Measurements from ENCODE around the gene AK8.

Gene AK8

DNA sequence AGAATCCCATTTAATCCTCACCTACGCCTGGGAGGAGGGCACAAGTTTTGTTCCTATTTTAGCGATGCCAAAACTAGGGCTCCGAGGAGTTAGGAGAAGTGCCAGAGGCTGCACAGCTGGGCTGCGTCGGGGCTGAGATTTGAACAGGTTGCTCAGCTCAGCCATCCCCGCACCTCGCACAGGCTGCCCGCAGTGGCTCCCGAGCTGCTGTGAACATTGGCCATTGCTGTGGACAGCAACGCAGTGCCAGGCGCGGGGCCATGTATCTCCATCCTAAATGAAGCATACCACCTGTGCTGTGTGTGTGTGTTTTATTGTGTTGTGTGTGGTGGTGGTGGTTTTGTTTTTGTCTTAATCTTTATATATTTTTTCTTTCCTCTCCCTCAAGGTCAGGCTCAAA, 52.0 kb downstream of the AK8 start:
- no peak for DNase-seq

GRCh38 chr9:132825430-132825829, 52.7 kb downstream of the AK8 start:
- no peak for DNase-seq

DNA sequence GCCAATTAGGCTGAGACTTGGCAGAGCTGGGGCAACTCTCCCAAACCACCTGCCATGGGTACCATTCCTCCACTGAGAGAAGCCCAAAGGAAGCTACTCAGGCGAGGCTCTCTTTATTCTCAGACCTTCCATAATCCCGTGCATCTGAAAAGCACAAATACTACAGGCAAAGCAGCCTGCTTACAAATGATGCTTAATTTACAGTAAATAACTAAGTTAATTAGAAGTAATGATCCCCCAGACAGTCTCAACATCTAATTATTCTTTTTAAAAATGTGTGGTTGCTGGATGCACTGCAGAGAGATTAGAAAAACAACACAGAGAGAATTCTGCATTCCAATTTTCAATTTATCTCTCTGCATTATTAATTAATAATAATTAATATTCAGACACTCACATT, 53.1 kb downstream of the AK8 start:
- no peak for DNase-seq

DNA sequence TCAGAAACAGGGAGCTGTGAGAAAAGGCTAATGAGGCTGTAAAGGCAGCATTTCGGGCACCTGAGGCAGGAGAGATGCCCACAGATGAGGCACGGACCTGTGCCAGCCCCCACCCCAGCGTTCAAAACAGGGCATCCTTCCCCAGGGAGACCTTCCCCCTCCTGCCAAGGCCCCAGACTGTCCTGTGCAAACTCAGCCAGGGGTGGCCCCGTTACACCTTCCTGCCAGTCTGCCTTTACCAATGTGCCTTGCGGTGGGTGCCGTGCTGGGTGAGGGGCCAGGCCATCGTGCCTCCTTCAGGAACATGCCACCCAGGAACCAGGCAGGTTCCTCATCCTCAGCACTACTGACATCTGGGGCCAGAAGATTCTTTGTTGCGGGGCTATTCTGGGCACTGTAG, 53.9 kb downstream of the AK8 start:
- no peak for DNase-seq

GRCh38 chr9:132823370-132824145, 54.5 kb downstream of the AK8 start:
- no peak for DNase-seq

DNA sequence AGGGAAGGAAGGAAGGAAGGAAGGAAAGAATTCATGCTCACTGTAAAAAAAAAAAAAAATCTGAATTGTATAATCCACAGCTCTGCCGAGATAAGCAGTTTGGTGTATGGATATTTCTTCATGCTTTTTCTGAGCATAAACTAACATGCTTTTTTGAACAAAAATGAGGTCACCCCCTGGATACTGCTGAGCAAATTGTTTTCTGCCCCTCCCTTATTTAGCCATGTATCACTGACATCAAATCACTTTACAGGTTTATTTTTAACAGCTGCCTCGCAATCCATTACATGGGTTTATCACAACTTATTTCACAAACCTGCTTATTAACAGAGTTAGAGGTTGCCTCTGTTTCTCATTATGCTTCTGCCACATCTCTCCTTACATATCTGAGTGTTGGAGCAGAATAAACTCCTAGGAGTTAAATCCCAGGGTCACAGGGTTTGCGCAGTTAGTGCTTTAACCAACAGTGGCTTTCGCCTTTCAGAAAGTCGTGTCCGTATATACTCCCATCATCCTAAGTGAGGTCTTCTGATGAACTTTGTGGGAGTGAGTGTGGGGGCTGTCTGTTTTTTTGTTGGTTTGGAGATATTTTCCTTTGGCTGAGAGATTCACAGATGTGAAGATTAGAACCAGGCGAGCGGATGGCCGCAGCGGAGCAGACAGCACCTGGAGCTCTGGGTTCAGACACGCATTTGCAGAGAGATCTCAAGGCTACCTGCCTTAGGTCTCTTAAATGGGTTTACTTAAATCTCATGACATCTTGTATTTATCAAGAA, 57.7 kb downstream of the AK8 start:
- DNase-seq = peak; percentile 12

GRCh38 chr9:132818588-132818987, 59.5 kb downstream of the AK8 start:
- no peak for DNase-seq

DNA sequence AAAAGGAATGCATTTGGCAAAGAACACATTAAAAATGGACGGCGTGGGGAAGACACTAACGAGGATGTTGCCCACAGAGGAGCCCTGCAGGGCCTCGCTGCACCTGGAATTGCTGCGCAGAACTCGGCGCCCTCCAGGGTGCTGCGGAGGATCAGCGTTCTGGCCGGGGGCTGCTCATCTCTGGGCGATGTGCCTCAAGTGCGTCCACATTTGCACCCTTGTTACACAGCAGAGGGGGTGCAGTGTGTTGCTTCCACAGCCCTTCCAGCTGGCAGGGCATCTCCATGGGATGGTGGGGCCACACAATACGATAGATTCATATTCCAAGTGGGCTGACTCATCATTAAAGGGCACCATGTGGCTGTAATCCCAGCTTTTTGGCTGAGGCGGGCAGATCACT, 63.1 kb downstream of the AK8 start:
- no peak for DNase-seq

DNA sequence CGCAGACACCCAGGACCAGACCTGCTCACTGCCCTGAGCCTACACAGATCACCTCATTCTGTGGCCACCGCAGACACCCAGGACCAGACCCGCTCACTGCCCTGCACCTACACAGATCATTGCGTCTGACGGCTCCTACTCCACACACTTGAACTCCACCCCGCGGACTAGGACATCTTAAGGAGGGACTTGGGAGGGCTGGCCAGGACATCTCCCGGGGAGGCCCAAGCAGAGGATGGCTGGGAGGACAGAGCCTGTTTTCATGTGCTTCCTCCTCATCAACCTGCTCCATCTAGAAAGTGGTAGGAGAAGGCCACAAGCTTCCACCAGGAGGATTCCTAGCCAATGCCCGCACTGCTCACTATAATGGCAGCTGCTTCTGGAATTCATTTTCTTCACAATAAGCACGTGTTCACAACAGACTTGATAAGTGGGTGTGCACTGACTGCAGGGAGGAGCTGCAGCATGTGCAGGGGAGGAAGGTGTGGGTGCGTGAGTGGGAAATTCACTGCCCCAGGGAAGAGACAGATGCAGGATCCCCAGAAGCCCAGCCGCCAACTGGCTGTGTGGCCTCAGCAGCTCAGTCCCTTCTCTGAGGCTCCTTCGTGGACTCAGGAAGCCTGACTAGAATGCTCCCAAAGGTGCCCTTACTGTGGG, 64.8 kb downstream of the AK8 start:
- DNase-seq = no peak

- DNase-seq = no peak
Observed at GRCh38 chr9:132811985-132812384, 66.1 kb downstream of the AK8 start.

- no peak for DNase-seq
Observed at GRCh38 chr9:132810314-132810713, 67.8 kb downstream of the AK8 start.

DNA sequence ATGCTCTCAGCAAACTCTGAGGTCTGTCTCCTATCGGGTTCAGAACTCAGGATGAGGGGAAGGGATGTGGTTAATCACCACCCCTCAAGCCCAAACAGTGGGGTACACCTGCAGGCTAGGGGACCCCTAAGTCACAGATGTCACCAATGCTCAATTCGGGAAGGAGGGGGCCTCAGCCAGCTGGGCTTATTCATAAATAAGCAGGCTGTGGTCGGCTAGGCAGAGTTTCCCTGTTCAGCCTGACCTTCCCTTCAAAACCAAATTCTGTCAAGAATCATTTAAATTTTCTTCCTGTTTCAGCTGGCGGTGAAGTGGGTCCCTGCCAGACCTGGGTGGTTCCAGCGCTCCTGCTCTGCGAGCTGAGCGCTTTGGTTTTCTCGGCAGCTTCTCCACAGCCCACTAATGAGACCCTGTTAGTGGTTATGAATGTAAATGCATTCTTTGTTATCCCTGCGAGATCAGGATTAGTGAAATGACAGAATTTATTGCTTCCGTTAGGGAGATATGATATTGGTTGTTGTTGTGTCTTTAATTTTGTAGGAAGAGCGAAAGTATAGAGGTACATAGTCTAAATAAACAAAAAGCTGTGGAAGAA, 68.3 kb downstream of the AK8 start:
- DNase-seq = no peak

DNA sequence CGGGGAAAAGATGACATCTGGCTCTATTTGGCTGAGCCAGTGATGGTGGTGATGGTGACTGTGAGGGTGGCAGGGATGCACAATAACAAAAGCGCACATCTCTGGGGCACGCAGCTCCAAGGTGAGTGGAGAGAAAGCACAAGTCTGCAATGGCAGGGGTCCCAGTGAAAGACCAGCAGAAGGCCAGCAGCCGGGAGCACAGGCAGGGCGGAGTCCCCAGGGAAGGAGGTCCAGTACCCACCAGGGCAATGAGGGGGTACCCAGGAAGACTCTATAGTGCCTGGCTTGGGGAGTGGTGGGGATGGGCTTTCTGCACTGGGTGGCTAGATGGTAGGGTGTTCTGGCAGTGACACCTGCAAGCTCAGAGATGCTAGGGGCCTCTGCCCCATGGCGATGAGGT, 69.4 kb downstream of the AK8 start:
- no peak for DNase-seq

DNA sequence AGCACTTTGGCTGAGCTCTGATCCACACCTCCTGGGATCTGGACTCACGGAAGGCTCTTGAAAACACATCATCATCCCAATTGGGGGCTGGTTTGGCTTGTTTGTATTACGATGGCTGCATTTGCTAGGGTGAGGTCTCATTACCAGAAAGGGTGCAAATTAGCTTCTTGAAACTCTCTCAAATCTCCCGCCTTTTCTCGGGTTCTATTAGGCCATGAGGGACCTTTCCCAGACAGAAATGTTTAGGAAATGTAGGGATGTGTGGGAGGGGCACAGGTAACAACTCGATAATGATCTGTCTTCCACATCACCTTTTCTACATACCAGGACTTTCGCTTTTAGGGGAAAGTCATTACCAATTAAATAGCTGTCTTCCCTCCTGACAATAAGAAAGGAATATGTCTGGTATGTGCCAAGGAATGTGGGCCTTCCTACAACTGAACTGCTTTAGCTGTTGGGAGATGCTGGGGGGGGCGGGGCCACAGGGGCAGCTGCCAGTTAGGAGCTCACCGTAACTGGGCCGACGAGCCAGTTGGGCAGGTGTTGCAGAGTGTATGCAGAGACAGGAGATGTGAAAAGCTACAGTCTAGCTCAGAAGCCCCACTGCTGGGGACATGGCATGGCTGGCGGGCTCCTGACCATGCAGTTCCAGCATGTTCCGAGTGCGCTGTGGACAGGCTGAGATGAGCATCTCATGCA, 71.2 kb downstream of the AK8 start:
- no peak for DNase-seq

- peak; percentile 15 for DNase-seq
Observed at GRCh38 chr9:132806306-132806705, 71.8 kb downstream of the AK8 start.

GRCh38 chr9:132804576-132805295, 73.3 kb downstream of the AK8 start:
- peak; percentile 26 for DNase-seq

DNA sequence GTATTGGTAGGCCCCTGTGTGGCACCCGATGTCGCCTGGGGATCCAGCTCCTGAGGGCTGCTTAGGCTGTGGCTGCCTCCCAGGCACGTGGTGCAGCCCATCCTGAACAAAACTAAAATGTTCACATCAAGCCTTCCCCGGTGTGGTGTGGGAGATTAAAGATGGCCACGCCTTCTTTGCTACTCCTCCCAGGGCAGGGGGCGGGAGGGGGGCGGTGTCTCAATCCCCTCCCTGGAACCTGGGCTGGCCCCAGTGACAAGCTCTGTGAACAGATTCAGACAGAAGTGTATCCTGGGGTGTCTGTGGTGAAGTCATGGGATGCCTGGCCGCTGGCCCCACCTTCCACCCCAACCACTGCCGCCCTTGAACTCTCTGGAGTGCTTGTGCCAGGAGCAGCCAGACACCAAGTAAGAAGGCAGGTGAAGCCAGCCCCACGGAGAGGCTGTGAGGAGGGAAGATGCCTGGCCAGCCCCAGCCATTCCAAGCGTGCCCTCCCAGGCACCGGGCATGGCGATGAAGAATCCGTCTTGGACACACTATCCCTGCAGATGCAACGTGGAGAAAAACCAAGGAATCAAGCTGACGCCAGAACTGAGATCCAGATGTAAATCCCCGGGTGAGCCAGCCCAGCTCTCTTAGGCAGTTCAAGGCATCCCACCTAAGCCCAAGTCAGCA, 75.8 kb downstream of the AK8 start:
- DNase-seq = no peak

DNA sequence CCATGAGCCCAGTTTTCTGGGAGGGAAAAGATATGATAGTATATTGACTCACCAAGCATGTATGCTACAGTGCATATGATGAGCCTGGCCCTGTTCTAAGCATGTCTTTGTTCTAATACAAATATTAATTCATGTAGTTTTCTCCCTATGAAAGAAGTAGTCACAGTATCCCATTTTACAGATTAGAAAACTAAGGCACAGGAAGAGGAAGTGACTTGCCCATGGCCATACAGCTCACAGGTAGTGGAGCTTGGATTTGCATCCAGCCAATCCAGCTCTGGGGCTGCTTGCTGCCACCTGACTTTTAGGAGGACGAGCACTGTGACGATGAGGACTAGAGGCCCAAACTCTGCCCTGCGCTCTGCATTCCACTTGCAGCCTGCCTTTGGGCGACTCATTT, 76.4 kb downstream of the AK8 start:
- no peak for DNase-seq

- DNase-seq = peak; percentile 69
Observed at GRCh38 chr9:132800038-132800648, 77.9 kb downstream of the AK8 start.
